DMS79 treated with DMSO at 0.1 percent for 48 hours (cell line): ENCODE results near the gene CCN2.

Experiments
- DNase-seq: peaks from one replicate; lab custom pipeline; 2025; lab: John Stamatoyannopoulos, UW

CCN2 gene, protein sequence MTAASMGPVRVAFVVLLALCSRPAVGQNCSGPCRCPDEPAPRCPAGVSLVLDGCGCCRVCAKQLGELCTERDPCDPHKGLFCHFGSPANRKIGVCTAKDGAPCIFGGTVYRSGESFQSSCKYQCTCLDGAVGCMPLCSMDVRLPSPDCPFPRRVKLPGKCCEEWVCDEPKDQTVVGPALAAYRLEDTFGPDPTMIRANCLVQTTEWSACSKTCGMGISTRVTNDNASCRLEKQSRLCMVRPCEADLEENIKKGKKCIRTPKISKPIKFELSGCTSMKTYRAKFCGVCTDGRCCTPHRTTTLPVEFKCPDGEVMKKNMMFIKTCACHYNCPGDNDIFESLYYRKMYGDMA

GRCh38 chr6:131950767-131951575 is at the start of gene CCN2:
Gene CCN2 (minus strand): TSS chr6:131951372. CDS start chr6:131951172, 200 bp downstream.
- DNase-seq = no peak

- no peak for DNase-seq
Measured at GRCh38 chr6:132000296-132000695, 49.1 kb upstream of the CCN2 start.

DNA sequence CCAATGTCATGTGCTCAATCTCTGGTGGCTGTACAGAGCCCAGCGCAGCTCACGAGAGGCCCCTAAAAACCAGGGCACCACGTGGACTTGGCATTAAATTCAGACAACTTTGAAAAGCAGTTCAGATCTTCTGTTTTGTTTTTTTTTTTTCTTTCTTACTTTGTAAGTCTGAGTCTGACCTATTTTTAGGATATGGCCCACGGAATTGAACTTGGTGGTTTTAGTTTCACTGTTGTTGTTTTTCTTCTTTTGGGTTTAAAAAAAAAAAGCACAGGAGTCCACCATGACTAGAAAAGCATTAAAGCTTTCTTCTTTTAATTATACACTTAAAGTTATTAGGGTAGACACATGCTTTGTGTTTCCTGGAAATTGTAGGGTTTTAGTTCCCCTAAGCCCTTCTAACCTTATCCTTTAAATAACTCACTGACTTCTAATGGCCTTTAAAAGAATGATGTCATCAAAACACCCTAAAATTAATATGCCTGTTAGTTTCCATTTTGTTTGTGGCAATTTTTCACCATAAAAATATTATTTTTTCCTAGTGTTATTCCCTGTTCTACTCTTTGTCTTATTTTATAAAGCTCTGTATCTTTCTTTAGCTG is 48.5 kb upstream of the CCN2 start:
- no peak for DNase-seq

GRCh38 chr6:131998255-131998982 is 47.2 kb upstream of the CCN2 start:
- no peak for DNase-seq

DNA sequence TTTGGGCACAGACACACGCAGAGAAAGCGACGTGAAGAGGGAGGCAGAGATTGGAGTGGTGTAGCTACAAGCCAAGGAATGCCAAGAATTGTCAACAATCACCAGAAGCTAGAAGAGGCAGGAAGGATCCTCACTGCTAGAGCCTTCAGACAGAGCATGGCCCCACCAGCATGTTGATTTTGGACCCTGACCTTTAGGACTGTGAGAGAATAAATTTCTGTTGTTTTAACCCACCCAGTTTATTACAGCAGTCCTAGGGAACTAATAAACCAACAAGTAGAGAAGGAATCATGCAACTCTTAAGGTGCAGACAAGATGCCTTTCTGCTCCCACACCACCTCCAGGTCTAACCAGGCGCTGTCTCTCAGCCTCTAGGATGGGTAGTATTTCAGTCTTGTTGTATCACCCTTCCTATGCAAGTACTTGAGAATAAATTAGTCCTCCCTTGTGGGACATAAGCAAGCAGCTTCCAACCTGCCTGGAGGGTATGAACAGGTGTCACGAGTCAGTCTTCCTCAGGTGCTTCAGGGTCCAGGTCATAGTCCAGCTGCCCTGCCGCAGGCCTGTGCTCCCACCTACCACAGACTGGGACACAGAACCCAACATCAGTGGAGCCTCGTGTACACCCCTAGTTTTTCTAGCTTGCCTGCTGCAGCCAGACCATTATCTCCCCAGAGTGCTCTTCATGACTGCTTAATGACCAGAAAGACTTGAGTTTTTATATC is 46.4 kb upstream of the CCN2 start:
- DNase-seq = no peak

DNA sequence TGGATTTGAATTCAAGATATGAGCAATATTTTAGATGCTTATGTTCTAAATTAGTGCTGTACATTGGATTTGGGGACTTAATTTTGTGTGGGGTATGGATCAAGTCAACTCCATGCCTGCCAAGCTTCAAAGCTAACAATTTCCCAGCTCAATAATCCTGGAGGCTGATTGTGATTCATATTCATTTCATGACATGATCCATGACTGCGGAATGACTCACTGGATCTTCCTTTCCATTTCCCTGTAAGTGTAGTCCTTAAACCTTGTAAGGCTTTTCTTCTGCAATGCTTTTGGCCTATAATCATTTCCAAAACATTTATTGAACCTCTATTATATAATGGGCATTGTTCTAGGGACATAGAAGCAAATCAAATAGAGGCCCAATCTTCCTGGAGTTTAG is 44.7 kb upstream of the CCN2 start:
- no peak for DNase-seq

DNA sequence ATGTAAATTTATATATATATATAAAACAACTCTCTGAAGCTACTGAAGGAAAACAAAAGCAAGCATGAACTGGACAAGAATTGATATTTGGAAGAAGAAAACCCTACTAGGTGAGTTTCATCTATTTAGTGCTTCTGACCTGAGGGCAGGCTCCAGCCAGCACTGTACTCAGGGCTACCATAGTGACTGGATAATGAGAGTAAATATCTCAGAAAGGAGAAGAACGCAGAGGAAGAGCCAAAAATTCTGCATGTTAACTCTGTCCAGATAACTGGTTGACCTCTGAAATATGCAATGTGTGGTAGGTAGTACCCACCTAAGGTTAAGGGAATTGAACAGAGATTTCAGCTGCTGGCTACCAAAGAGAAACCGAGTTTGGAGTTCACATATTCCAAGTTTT is 41.4 kb upstream of the CCN2 start:
- DNase-seq = no peak

GRCh38 chr6:131989036-131989435 is 37.9 kb upstream of the CCN2 start:
- no peak for DNase-seq

DNA sequence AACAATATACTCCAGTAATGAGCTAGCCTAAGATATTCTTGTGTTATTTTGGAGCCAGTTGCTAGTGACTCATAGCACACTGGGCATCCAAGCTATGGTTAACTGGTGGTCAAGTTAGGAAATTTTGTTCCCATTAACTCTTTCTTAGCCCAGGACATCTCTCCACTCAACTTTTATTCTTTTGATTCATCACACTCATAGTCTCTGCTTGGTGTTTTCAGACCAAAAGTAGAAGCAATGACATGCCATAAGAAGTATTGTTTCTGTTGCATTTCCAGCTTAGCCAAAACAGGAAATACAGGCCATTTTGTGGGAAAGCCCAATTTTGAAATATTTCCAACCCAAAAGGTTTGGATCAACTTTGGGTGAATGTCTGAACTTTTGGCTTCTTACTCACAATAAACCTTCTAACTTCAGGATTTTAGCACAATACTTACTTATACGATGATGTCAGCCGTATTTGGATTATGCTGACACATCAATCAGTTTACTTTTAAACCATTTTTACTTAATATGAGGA is 31.6 kb upstream of the CCN2 start:
- no peak for DNase-seq

DNA sequence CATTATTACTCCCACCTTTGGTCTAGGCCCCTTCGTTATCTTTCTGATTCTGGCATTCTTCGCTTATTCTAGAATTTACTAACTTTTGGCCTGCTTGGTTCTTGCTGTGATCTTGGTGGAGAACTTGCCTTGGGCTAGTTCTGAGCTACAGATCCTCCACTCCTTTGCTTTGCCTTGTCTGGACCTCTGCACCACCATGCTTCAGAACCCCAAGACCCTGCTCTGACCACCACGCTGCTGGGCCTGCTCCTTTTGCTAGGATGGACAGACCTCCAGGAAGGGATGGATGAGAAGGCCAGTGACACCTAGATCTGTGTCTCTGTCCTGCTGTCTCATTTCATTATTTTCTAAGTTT is 30.4 kb upstream of the CCN2 start:
- no peak for DNase-seq

- DNase-seq = no peak
Measured at GRCh38 chr6:131980791-131981623, 29.8 kb upstream of the CCN2 start.

GRCh38 chr6:131980338-131980790 is 29.2 kb upstream of the CCN2 start:
- DNase-seq = no peak

- DNase-seq = no peak
Measured at GRCh38 chr6:131979515-131980337, 28.6 kb upstream of the CCN2 start.

- no peak for DNase-seq
Measured at GRCh38 chr6:131978522-131978921, 27.4 kb upstream of the CCN2 start.

DNA sequence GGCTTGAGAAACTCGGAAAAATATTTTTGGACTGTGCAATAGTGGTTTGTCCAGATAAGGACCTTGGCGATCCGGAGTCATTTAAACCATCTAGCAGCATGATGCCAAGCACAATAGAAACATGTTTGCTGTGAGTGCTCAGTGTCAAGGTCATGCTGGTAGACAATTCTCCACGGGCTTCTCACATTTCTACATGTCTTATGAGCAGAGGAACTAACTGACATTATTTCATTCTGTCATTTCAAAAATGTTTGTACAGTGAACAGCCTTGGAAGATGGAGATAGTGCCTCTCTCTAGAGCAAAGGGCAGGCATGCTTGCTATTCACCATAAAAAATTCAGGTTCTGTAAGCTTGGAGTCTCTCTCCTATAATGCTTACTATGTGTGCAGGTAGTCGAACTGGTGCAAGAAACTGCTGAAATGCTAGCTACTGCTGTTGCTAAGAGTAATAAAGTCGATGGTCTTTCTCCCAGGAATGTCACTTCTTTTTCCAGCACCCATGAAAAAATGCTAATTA is 25.4 kb upstream of the CCN2 start:
- no peak for DNase-seq

DNA sequence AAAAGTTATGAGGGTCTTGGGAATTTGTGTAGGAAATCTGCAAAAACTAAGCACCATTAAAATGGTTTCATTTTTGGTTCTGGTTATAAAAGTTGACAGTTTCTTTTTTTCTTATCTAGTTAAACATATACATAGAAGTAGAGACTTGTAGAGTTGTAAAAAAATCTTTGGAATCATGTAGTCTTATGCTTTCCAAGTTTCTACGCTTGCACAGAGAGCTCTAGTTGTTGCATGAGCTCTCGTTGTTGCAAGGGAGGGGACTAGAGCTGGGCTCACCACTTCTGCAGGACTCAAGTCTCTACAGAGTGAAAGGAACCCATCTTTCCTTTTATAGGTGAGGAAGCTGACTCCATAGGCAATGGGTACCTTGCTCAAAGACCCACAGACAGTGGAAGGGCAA is 21.6 kb upstream of the CCN2 start:
- no peak for DNase-seq

GRCh38 chr6:131970076-131970859 is 19.1 kb upstream of the CCN2 start:
- DNase-seq = no peak

DNA sequence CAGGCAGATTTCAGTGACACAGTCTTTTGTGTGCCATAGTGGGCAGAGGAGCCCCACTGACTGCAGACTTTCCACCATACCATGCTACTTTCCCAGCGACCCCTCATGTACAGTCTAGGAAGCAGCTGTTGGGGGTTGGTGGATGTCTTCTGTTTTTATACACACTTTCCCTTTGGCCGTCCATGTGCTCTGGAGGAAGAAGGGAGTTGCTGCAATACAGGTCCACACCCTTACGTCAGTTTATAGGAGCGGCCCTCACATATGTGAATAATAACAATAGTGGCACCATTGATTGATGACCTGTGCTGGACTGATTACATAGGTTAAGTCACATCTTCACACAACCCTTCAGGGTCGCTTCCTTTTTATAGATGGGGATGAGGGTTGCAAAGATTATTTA is 17.5 kb upstream of the CCN2 start:
- DNase-seq = no peak

DNA sequence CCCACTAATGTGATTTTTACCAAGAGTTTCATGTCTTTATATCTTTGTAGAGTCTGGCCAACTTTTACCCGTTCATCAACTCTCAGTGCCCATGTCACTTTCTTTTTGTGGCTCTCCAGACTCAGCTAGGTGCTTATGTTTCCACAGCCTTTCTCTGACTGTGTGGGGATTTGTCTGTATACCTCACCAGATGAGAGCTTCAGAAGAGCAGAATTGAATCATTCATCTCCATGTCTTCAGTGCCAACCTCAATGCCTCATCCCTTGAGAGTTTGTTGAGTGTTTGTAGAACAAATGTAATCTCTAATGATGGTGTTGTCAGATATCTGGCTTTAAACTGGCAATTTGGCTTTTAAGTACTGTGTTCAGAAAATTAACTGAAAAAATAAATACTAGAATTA is 16.8 kb upstream of the CCN2 start:
- no peak for DNase-seq
